D721Med (cell line): ENCODE data around the gene OPRM1.

Experiments used
- DNase-seq: peaks from one replicate; pipeline ENCODE4 v3.0.0; 2011; ENCODE audit warnings: low spot score; ENCODE audit not compliant: insufficient read length
- FAIRE-seq: peaks from 2 replicates; lab custom pipeline; 2011; peaks lifted over from hg19 to GRCh38; lab: Jason Lieb, UNC
- CTCF ChIP-seq: IDR thresholded peaks from 2 replicates; pipeline ENCODE4 v1.5.1; 2012; ENCODE audit warnings: mild to moderate bottlenecking, control low read depth; ENCODE audit not compliant: insufficient read depth; ENCODE audit errors: missing control alignments

OPRM1 gene

GRCh38 chr6:154210678-154211077 is 171.6 kb downstream of the OPRM1 start:
- no peak for DNase-seq
- no peak for FAIRE-seq
- TF ChIP-seq CTCF, result no peak

GRCh38 chr6:154213782-154214181 is 174.7 kb downstream of the OPRM1 start:
- FAIRE-seq (no peak), DNase-seq (no peak)
- no peak for TF ChIP-seq CTCF

GRCh38 chr6:154218301-154218700 is 179.3 kb downstream of the OPRM1 start:
- no peak for TF ChIP-seq CTCF
- DNase-seq (no peak), FAIRE-seq (no peak)

GRCh38 chr6:154218787-154219186 is 179.7 kb downstream of the OPRM1 start:
- DNase-seq, result no peak
- TF ChIP-seq CTCF, result no peak
- FAIRE-seq, result no peak

GRCh38 chr6:154219250-154219649 is 180.2 kb downstream of the OPRM1 start:
- TF ChIP-seq CTCF, result no peak
- no peak for FAIRE-seq

GRCh38 chr6:154222716-154223115 is 183.7 kb downstream of the OPRM1 start:
- FAIRE-seq, result no peak
- no peak for DNase-seq
- TF ChIP-seq CTCF, result no peak

More at GRCh38 chr6:154219250-154219649, 180.2 kb downstream of the OPRM1 start:
- no peak for DNase-seq

- FAIRE-seq (no peak), DNase-seq (no peak)
- TF ChIP-seq CTCF, result no peak
Observed at GRCh38 chr6:154223296-154223695, 184.3 kb downstream of the OPRM1 start.
